Measurements from ENCODE around the gene SLCO4A1. TPM values are rescaled to one million over a fixed set of nuclear protein-coding genes. Genes with fewer than 3 reads are reported as not detected.

The SLCO4A1 gene
- total and polyA plus RNA-seq, 11 donors = 1.00 to 54.0 (median 11.5) TPM

DNA sequence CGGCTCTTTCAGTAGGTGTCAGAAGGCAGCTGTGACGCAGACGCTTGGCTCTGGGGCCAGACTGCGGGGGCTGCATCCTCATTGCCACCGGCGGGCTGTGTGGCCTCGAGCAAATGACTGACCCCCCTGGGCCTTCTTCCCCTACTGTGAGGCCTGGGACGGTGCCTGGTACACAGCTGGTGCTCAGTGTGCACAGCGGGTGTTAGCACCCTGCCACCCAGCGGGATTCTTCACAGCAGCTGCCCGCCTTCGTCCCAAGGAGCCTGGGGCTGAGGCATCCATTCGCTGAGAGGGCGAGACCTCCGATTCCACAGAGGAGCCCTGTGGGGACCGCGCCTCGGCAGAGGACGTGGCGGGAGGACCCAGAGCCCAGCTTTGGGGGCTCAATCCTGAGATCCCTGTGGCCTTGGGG is 10.6 kb downstream of the SLCO4A1 start:
- H3K27me3 ChIP-seq = no peaks in the 10 kb centered on the region
- no peaks in the 10 kb centered on the region for H3K9me3 ChIP-seq
- peak overlapping the region; percentile 82 to 96 (median 93) for H3K27ac ChIP-seq
- TF ChIP-seq POLR2A (IDR thresholded peaks at IDR 0.05) = no peak
- TF ChIP-seq, protein P1, sequence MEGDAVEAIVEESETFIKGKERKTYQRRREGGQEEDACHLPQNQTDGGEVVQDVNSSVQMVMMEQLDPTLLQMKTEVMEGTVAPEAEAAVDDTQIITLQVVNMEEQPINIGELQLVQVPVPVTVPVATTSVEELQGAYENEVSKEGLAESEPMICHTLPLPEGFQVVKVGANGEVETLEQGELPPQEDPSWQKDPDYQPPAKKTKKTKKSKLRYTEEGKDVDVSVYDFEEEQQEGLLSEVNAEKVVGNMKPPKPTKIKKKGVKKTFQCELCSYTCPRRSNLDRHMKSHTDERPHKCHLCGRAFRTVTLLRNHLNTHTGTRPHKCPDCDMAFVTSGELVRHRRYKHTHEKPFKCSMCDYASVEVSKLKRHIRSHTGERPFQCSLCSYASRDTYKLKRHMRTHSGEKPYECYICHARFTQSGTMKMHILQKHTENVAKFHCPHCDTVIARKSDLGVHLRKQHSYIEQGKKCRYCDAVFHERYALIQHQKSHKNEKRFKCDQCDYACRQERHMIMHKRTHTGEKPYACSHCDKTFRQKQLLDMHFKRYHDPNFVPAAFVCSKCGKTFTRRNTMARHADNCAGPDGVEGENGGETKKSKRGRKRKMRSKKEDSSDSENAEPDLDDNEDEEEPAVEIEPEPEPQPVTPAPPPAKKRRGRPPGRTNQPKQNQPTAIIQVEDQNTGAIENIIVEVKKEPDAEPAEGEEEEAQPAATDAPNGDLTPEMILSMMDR (IDR thresholded peaks at IDR 0.05) = no peak
- H3K4me1 ChIP-seq = peaks cover 8 to 42% (median 28%) of the 10 kb centered on the region in 12 donors
- H3K36me3 ChIP-seq = peaks cover 0 to 14% (median 0%) of the 10 kb centered on the region in 9 donors
- peak overlapping the region in 8 of 12 donors; percentile 8 to 47 (median 32) for H3K4me3 ChIP-seq
- 26 to 82% (median 80%) methylated on average over 5 to 20 of the region's 20 CpGs for WGBS, 4 donors
- intact Hi-C loops (cut with DNase I) = loop anchor here in 2 of 10 donors (2.0 to 5.0 kb wide), 2 partner anchors 30 to 139 kb away; no protein-coding TSS in a partner anchor
- peak in 1 of 5 donors; percentile 61 for DNase-seq
- peak in 1 of 4 donors; percentile 5 for ATAC-seq

DNA sequence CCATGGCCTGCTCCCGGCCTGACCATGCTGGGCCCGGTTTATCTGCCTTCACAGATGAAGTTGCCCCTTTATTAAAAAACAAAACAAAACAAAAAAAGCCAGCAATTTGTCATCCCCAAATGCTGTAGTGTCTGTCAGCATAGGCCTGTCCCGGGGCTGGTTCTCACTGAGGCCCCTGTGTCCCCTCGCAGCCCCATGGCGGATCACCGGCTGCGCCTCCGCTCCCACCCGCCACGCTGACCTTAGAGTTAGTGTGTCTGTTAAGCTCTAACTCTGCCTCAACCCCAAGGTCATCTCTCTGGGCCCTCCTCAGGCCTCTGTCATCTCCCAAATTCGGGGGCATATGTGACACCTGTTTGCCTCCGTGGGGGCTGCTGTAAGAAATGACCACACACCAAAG is 11.1 kb downstream of the SLCO4A1 start:
- DNase-seq = no peak
- Histone ChIP-seq H3K9me3 (no peaks in the 10 kb centered on the region), H3K27me3 (no peaks in the 10 kb centered on the region), H3K36me3 (peaks cover 0 to 17% (median 0%) of the 10 kb centered on the region in 9 donors), H3K27ac (peak overlapping the region; percentile 82 to 96 (median 93)), H3K4me3 (no peak overlapping the region), H3K4me1 (peaks cover 6 to 42% (median 24%) of the 10 kb centered on the region in 12 donors)
- no peak for ATAC-seq
- 88 to 94% (median 88%) methylated on average over 12 of the region's 12 CpGs for WGBS, 4 donors
- intact Hi-C loops (cut with DNase I) = loop anchor here in 2 of 10 donors (2.0 to 5.0 kb wide), 2 partner anchors 31 to 139 kb away; no protein-coding TSS in a partner anchor
- TF ChIP-seq, protein P1 (IDR thresholded peaks at IDR 0.05) = no peak
- TF ChIP-seq POLR2A (IDR thresholded peaks at IDR 0.05) = no peak

DNA sequence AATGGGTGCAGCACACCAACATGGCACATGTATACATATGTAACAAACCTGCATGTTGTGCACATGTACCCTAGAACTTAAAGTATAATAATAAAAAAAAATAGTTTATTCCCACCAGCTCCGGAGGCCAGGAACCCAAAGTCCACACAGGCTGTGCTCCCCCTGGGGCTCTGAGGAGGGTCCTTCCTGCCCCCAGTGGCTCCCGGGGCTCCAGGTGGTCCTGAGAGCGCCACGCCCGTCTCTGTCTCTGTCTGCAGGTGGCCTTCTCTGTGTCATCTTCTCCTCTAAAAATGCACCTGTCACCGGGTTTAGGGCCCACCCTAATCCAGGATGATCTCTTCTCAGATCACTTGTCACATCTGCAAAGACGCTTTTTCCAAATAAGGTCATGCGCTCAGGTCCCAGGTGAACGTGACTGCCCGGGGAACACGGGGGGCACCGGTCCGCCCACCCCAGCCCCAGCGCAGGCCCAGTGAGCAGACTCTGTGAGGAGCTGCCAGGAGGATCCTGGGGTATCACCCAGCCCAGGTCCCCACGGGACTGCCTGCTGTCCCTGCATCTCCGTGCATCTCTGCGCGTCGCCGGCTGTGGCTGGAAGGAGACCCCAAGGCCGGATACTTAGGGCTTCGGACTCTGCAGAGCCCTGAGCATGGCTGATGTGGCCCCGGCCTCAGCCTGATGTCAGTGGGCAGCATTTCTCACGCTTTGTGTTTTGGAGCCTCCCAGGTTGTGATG is 11.8 kb downstream of the SLCO4A1 start:
- ATAC-seq = no peak
- H3K27ac ChIP-seq = peak overlapping the region in 2 of 12 donors; percentile 87 to 93
- no peak overlapping the region for H3K4me3 ChIP-seq
- H3K27me3 ChIP-seq = no peaks in the 10 kb centered on the region
- no peak for DNase-seq
- peaks cover 0 to 21% (median 0%) of the 10 kb centered on the region in 9 donors for H3K36me3 ChIP-seq
- 92 to 95% (median 94%) methylated on average over 9 to 24 of the region's 24 CpGs for WGBS, 4 donors
- H3K4me1 ChIP-seq = peaks cover 5 to 49% (median 23%) of the 10 kb centered on the region in 12 donors
- TF ChIP-seq, protein P1 (IDR thresholded peaks at IDR 0.05) = no peak
- no peak for TF ChIP-seq POLR2A (IDR thresholded peaks at IDR 0.05)
- no peaks in the 10 kb centered on the region for H3K9me3 ChIP-seq
- intact Hi-C loops (cut with DNase I) = loop anchor here in 2 of 10 donors (2.0 to 5.0 kb wide), 2 partner anchors 31 to 138 kb away; no protein-coding TSS in a partner anchor
